ENCODE measurements around the gene IRAK1.
A peak's percentile ranks its signal among the peaks of the same experiment; 100 is the strongest.

The IRAK1 gene

GRCh38 chrX:153970357-153971123 is 49.2 kb downstream of the IRAK1 start (continued):
- no peak for TF ChIP-seq ZNF677 (tag by site-specific recombination; IDR thresholded peaks at IDR 0.05)
- no peak for TF ChIP-seq ZNF112 (tag by site-specific recombination; IDR thresholded peaks at IDR 0.05)
- TF ChIP-seq ZFP69B (tag by site-specific recombination; IDR thresholded peaks at IDR 0.05) = no peak
- 0 out of 2 replicates have a peak, but pooled peaks have one; percentile 13 for TF ChIP-seq ZIC2 (tag by site-specific recombination; IDR thresholded peaks at IDR 0.05)
- no peak for TF ChIP-seq ZNF114 (tag by site-specific recombination; IDR thresholded peaks at IDR 0.05)
- TF ChIP-seq ZNF18 (tag by site-specific recombination; IDR thresholded peaks at IDR 0.05) = no peak
- TF ChIP-seq ZNF843 (tag by site-specific recombination; IDR thresholded peaks at IDR 0.05) = 0 out of 2 replicates have a peak, but pooled peaks have one; percentile 36
- TF ChIP-seq ZNF624 (tag by site-specific recombination; IDR thresholded peaks at IDR 0.05) = no peak
- no peak for TF ChIP-seq ZFP41 (tag by site-specific recombination; IDR thresholded peaks at IDR 0.05; ENCODE audit: borderline replicate concordance)
- no peak for TF ChIP-seq SCRT1 (tag by site-specific recombination; IDR thresholded peaks at IDR 0.05; ENCODE audit: borderline replicate concordance)
- no peak for TF ChIP-seq ZNF560 (tag by site-specific recombination; IDR thresholded peaks at IDR 0.05; ENCODE audit: borderline replicate concordance)
- TF ChIP-seq ZNF549 (tag by site-specific recombination; IDR thresholded peaks at IDR 0.05) = no peak
- TF ChIP-seq BCL11B (tag by site-specific recombination; IDR thresholded peaks at IDR 0.05; ENCODE audit: low read depth) = peak; percentile 64; the same call in 1 of the 2 replicates
- peak; percentile 34 for TF ChIP-seq ZBTB8A (tag by site-specific recombination; IDR thresholded peaks at IDR 0.05)
- no peak; the same call in 1 of the 2 replicates for TF ChIP-seq ZNF391 (tag by site-specific recombination; IDR thresholded peaks at IDR 0.05; ENCODE audit: borderline replicate concordance, low read depth)
- peak; percentile 99 for TF ChIP-seq YY2 (tag by site-specific recombination; IDR thresholded peaks at IDR 0.05)
- TF ChIP-seq ZNF571 (tag by site-specific recombination; IDR thresholded peaks at IDR 0.05) = no peak
- TF ChIP-seq ZBTB48 (tag by site-specific recombination; IDR thresholded peaks at IDR 0.05) = peak; percentile 13; the same call in 1 of the 2 replicates
- TF ChIP-seq ZNF140 (tag by site-specific recombination; IDR thresholded peaks at IDR 0.05) = no peak
- no peak for TF ChIP-seq EGR2 (tag by site-specific recombination; IDR thresholded peaks at IDR 0.05; ENCODE audit: low read depth)
- peak; percentile 28; the same call in 1 of the 2 replicates for TF ChIP-seq ZNF580 (tag by site-specific recombination; IDR thresholded peaks at IDR 0.05)
- no peak; the same call in 1 of the 2 replicates for TF ChIP-seq ZNF324 (tag by site-specific recombination; IDR thresholded peaks at IDR 0.05)
- TF ChIP-seq ZNF692 (tag by site-specific recombination; IDR thresholded peaks at IDR 0.05) = peak; percentile 37; the same call in 1 of the 2 replicates
- TF ChIP-seq FEZF1 (tag by site-specific recombination; IDR thresholded peaks at IDR 0.05) = no peak
- no peak for TF ChIP-seq GFI1B (tag by site-specific recombination; IDR thresholded peaks at IDR 0.05)
- no peak for TF ChIP-seq ZFP3 (tag by site-specific recombination; IDR thresholded peaks at IDR 0.05; ENCODE audit: low read depth)
- TF ChIP-seq ZNF791 (tag by site-specific recombination; IDR thresholded peaks at IDR 0.05) = no peak
- TF ChIP-seq PRDM1 (tag by site-specific recombination; IDR thresholded peaks at IDR 0.05) = peak; percentile 46; the same call in 1 of the 2 replicates
- TF ChIP-seq HOXC10 (CRISPR knock-in tag; IDR thresholded peaks at IDR 0.05) = no peak; the same call in 1 of the 2 replicates
- no peak for TF ChIP-seq ZNF518A (tag by site-specific recombination; conservative IDR thresholded peaks at IDR 0.05; ENCODE audit: low read depth)
- no peak for TF ChIP-seq ZNF155 (tag by site-specific recombination; IDR thresholded peaks at IDR 0.05)
- no peak for TF ChIP-seq ZBTB26 (tag by site-specific recombination; optimal IDR thresholded peaks at IDR 0.05)
